GM19467 (cell line): ENCODE data around the gene CREBBP.

ENCODE experiments used
- ATAC-seq: cut with Tn5 transposase; IDR thresholded peaks from one replicate; pipeline ENCODE4 v1.9.1; 2021; ENCODE audit warnings: mild to moderate bottlenecking, moderate library complexity; ENCODE audit not compliant: unreplicated experiment

The CREBBP gene

GRCh38 chr16:3856367-3857141, 24.0 kb downstream of the CREBBP start:
- ATAC-seq = no peak

- no peak for ATAC-seq
Observed at GRCh38 chr16:3854750-3855541, 25.6 kb downstream of the CREBBP start.

GRCh38 chr16:3850544-3850899, 30.0 kb downstream of the CREBBP start:
- no peak for ATAC-seq

GRCh38 chr16:3849751-3850543, 30.6 kb downstream of the CREBBP start:
- no peak for ATAC-seq

GRCh38 chr16:3846595-3847091, 33.9 kb downstream of the CREBBP start:
- no peak for ATAC-seq

GRCh38 chr16:3846087-3846486, 34.4 kb downstream of the CREBBP start:
- no peak for ATAC-seq

GRCh38 chr16:3842994-3843393, 37.5 kb downstream of the CREBBP start:
- ATAC-seq = no peak

GRCh38 chr16:3841729-3842508, 38.6 kb downstream of the CREBBP start:
- no peak for ATAC-seq

GRCh38 chr16:3839402-3840184, 40.9 kb downstream of the CREBBP start:
- ATAC-seq = no peak

- no peak for ATAC-seq
Observed at GRCh38 chr16:3838600-3839401, 41.7 kb downstream of the CREBBP start.

GRCh38 chr16:3837851-3838586, 42.5 kb downstream of the CREBBP start:
- ATAC-seq = no peak

GRCh38 chr16:3836641-3837040, 43.9 kb downstream of the CREBBP start:
- no peak for ATAC-seq

GRCh38 chr16:3835089-3835602, 45.4 kb downstream of the CREBBP start:
- ATAC-seq = no peak

GRCh38 chr16:3832668-3833067, 47.8 kb downstream of the CREBBP start:
- no peak for ATAC-seq

GRCh38 chr16:3830625-3831254, 49.8 kb downstream of the CREBBP start:
- ATAC-seq = no peak

- ATAC-seq = no peak
Observed at GRCh38 chr16:3829631-3830536, 50.6 kb downstream of the CREBBP start.

GRCh38 chr16:3825940-3826339, 54.6 kb downstream of the CREBBP start:
- ATAC-seq = no peak
